LNCAP (cell line): ENCODE measurements around the gene CHST2.

Source experiments
- CTCF ChIP-seq: fragments of 450-650 bp; IDR thresholded peaks from 2 replicates; pipeline ENCODE4 v1.5.1; 2017; ENCODE audit warnings: mild to moderate bottlenecking

The CHST2 gene

GRCh38 chr3:143140550-143140949 lies 21.0 kb downstream of the CHST2 start:
- no peak for TF ChIP-seq CTCF

- no peak for TF ChIP-seq CTCF
Observed at GRCh38 chr3:143142354-143142753, 22.8 kb downstream of the CHST2 start.

- TF ChIP-seq CTCF: no peak
Observed at GRCh38 chr3:143145906-143146305, 26.3 kb downstream of the CHST2 start.

- no peak for TF ChIP-seq CTCF
Observed at GRCh38 chr3:143146486-143147274, 27.1 kb downstream of the CHST2 start.

GRCh38 chr3:143147707-143148106 lies 28.1 kb downstream of the CHST2 start:
- TF ChIP-seq CTCF: no peak

GRCh38 chr3:143150071-143150470 lies 30.5 kb downstream of the CHST2 start:
- no peak for TF ChIP-seq CTCF

GRCh38 chr3:143151004-143151731 lies 31.6 kb downstream of the CHST2 start:
- TF ChIP-seq CTCF: no peak
